C1 segment of cervical spinal cord (tissue), 14 donors: ENCODE data around the gene MPHOSPH10.
"Not testable (repeated sequence)": the region's sequence is repeated elsewhere in the genome, so short reads cannot be mapped to it uniquely, and the experiment has no call there.

Experiments used
- DNase-seq, 14 donors: peaks; one replicate each; lab custom pipeline; 2025; lab: John Stamatoyannopoulos, UW

MPHOSPH10 gene

GRCh38 chr2:71122387-71123298 is 7.8 kb upstream of the MPHOSPH10 start:
- DNase-seq = no peak

GRCh38 chr2:71125506-71126294 is 4.7 kb upstream of the MPHOSPH10 start:
- DNase-seq = no peak

GRCh38 chr2:71126957-71127356 is 3.5 kb upstream of the MPHOSPH10 start:
- DNase-seq = no peak

GRCh38 chr2:71129114-71129901 is 1.1 kb upstream of the MPHOSPH10 start:
- peak in 2 of 14 donors; percentile 22 to 43 for DNase-seq

GRCh38 chr2:71129902-71130151 is 607 bp upstream of the MPHOSPH10 start:
- peak in 1 of 14 donors; percentile 88 for DNase-seq

GRCh38 chr2:71130905-71131244 is 441 bp downstream of the MPHOSPH10 start:
- DNase-seq = peak in 1 of 14 donors; percentile 29

- not testable (repeated sequence) for DNase-seq
Measured at GRCh38 chr2:71131387-71132166, 1.1 kb downstream of the MPHOSPH10 start.

GRCh38 chr2:71133603-71134002 is 3.2 kb downstream of the MPHOSPH10 start:
- no peak for DNase-seq

- DNase-seq = no peak
Measured at GRCh38 chr2:71136174-71136573, 5.7 kb downstream of the MPHOSPH10 start.

- no peak for DNase-seq
Measured at GRCh38 chr2:71143782-71144181, 13.3 kb downstream of the MPHOSPH10 start.

- DNase-seq = no peak
Measured at GRCh38 chr2:71148506-71149063, 18.2 kb downstream of the MPHOSPH10 start.

- DNase-seq = no peak
Measured at GRCh38 chr2:71150082-71150816, 19.8 kb downstream of the MPHOSPH10 start.

- DNase-seq = no peak
Measured at GRCh38 chr2:71151620-71152019, 21.2 kb downstream of the MPHOSPH10 start.

GRCh38 chr2:71153585-71154224 is 23.3 kb downstream of the MPHOSPH10 start:
- no peak for DNase-seq

GRCh38 chr2:71154279-71154678 is 23.8 kb downstream of the MPHOSPH10 start:
- DNase-seq = no peak

GRCh38 chr2:71154798-71155197 is 24.4 kb downstream of the MPHOSPH10 start:
- DNase-seq = no peak

GRCh38 chr2:71155846-71156245 is 25.4 kb downstream of the MPHOSPH10 start:
- DNase-seq = no peak

- DNase-seq = no peak
Measured at GRCh38 chr2:71156573-71156972, 26.1 kb downstream of the MPHOSPH10 start.

GRCh38 chr2:71157124-71157793 is 26.8 kb downstream of the MPHOSPH10 start:
- DNase-seq = peak in 7 of 14 donors; percentile 5 to 61 (median 16)
